NCI-H1048 (cell line): ENCODE results near the gene RAB11FIP4.
"Not testable (repeated sequence)": the region's sequence is repeated elsewhere in the genome, so short reads cannot be mapped to it uniquely, and the experiment has no call there.

Experiments used
- DNase-seq: peaks from one replicate; lab custom pipeline; 2025; lab: John Stamatoyannopoulos, UW

The RAB11FIP4 gene

DNA sequence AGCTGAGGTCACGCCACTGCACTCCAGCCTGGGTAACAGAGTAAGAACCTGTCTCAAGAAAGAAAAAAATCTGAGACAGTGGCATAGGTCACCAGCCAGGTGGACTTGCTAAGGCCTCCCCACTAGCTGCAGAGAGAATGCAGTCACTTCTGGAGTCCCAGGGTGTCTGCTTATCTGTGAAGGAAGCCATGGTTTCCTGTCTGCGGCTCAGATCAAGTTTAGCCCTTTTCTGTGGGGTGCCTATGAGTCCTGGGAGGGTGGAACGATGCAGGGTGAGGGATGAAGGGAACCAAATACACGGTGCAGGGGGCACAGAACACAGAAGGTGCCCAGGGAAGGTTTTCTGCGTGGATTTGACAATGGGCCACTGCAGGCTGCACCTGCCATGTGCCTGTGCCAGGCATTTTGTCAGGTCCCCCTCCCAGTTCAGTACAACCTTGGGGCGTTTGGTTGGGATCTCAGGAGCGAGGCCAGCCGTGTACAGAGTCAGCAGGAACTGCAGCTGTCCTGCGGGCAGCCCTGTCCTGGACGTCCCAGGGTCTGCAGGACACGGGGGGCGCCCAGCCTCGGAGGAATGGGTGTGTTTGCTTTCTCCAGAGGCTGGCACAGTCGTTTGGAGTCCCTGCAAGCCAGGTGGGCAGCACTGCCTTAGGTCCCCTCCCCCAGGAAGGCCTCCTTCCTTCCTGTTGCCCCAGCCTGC, 41.8 kb downstream of the RAB11FIP4 start:
- DNase-seq: no peak

DNA sequence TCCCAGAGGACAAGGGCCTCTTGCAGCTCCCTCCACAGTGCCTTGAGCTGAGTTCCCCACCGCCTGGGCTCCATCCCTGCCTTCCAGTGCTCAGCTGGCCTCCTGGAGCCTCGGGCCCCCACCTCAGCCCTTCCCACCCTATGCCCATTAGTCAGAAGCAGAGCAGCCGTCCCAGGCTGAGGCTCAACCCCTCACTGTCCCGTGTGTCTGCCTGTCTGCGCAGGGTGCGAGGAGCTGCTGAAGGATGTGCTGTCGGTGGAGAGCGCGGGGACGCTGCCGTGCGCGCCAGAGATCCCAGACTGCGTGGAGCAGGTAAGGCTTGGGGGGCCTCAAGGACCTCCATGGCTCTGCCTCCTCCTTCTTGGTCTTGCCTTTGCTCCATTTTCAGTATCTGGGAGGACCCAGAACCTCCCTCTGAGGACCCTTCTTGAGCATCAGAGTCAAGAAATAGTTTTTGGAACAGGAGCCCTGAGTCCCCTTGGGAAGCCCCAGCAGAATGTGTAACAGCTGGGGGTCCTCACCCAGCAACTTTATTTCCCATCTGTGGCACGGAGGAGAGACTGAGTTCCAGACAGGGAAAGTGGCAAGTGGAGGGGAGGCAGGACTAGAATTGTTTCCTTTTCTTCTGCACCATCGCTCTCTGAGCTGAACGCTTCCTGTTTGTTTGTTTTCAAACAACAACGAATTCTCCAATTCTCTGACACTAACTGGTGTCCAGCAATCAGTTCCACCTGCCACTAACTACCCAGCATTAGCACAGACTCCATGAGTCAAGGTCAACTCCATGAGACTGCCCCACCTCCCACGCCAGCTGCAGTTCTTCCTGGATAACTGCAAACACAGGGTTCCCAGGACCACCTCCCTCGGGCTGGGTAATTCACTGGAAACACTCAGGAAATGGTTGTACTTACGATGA, 42.6 kb downstream of the RAB11FIP4 start:
- DNase-seq: no peak

DNA sequence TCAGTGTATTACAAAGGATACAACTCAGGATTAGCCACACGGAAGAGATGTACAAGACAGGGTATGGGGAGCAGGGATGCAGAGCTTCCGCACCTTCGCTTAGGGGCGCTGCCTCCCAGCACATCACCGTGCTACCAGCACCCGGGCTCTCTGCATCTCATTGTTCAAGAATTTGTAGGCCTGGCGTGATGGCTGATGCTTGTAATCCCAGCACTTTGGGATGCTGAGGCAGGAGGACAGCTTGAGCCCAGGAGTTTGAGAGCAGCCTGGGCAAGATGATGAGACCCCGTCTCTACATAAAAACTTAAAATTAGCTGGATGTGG, 43.2 kb downstream of the RAB11FIP4 start:
- DNase-seq: no peak

- no peak for DNase-seq
Measured at GRCh38 chr17:31435581-31435980, 44.1 kb downstream of the RAB11FIP4 start.

- no peak for DNase-seq
Measured at GRCh38 chr17:31437720-31438400, 46.4 kb downstream of the RAB11FIP4 start.

GRCh38 chr17:31439716-31440115, 48.2 kb downstream of the RAB11FIP4 start:
- DNase-seq: no peak

DNA sequence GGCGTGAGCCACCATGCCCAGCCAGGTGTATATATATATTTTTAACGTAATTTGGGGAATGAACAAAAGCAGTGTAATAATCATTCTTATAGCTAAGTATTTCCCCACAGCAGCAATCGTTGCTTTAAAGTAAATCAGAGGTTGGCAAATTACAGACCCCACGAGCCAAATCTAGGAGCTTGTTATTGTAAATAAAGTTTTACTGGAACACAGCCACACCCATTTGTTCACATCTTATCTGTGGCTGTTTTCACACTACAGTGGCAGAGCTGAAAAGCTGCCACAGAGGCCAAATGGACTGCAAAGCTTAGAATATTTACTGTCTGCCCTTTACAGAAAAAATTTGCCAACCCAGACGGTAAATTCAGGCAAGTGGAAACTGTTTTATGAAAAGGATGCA, 50.8 kb downstream of the RAB11FIP4 start:
- no peak for DNase-seq

DNA sequence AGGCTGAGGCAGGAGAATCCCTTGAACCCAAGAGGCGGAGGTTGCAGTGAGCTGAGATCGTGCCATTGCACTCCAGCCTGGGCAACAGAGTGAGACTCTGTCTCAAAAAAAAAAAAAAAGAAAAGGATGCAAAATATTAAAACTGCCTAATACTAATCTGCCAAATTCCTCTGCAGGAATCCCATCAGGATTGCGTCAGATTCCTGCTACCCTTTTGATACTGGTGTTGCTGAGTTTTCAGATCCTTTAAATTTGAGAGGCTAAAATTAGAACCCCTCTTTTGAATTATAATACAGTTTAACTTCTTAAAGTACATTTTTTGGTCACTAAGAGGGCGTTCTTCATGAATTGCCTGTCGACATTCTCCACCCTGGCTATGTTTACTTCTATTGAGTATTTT, 51.4 kb downstream of the RAB11FIP4 start:
- DNase-seq: not testable (repeated sequence)

- no peak for DNase-seq
Measured at GRCh38 chr17:31443386-31443785, 51.9 kb downstream of the RAB11FIP4 start.

GRCh38 chr17:31444026-31444425, 52.6 kb downstream of the RAB11FIP4 start:
- no peak for DNase-seq

- DNase-seq: no peak
Measured at GRCh38 chr17:31446195-31446967, 54.9 kb downstream of the RAB11FIP4 start.

DNA sequence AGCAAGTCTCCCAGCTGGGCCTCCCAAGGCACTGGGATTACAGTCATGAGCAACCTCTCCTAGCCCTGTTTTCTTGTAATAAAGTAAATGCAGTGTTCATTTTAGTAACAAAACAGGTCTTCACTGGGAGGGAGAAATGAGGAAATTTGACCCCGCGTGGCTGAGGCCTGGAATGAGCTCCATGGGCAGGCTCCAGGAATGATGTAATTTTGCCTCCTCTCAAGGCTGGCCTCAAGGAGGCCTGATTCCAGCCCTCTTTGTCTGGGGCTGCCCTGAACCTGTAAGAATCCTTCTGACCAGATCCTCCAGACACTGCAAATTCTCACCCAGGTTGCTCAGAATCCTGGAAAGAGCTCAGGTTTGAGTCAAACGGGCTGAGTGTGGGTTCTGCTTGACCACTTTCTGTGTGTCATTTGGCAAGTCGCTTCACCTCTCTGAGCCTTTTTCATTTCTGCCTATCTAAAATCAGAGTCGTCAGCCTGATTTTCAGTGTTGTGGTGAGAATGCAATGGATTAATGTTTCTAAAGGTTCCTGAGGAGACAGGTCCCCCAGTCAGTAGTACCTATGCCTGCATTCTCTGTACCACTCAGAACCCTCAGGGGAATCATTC, 57.1 kb downstream of the RAB11FIP4 start:
- DNase-seq: no peak

- no peak for DNase-seq
Measured at GRCh38 chr17:31449111-31449510, 57.6 kb downstream of the RAB11FIP4 start.

DNA sequence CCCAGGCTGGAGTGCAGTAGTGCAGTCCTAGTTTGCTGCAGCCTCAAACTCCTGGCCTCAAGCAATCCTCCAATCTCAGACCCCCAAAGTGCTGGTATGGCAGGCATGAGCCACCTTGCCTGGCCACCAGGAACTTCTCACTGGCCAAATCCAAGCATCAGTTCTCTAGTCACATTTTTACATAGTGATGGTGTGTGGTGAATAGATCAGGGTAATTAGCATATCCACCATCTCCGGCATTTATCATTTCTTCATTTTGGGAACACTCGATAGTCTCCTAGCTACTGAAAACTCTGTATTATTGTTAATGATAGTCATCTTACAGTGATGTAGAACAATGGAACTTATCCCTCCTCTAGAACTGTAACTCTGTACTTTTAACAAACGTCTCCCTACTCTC, 58.3 kb downstream of the RAB11FIP4 start:
- DNase-seq: no peak

- DNase-seq: no peak
Measured at GRCh38 chr17:31452101-31452500, 60.6 kb downstream of the RAB11FIP4 start.

DNA sequence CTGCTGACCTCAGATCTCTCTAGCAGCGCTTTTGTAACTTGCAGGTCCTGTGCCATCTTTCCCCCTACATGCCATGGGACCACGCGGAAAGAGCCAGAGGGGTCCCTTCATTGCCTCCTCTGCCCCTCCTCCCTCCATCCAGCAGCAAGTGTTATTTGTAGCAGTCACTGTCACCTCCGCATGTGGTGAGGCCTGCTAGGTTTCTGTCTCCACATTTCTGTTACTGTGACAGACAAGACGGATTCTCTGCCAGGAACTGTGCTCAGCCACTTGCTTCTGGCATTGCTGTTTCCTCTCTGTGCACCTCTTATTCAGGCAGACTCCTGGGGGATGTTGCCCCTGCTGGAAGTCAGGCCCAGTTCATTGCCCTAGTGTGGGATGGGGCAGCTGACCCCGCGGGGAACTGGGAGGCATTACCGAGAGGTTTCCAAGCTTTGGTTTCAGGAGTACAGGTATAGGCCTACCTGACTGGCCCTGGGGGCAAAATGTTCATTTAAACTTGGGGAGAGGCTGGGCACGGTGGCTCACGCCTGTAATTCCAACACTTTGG, 61.2 kb downstream of the RAB11FIP4 start:
- DNase-seq: no peak

- no peak for DNase-seq
Measured at GRCh38 chr17:31453896-31454295, 62.4 kb downstream of the RAB11FIP4 start.

DNA sequence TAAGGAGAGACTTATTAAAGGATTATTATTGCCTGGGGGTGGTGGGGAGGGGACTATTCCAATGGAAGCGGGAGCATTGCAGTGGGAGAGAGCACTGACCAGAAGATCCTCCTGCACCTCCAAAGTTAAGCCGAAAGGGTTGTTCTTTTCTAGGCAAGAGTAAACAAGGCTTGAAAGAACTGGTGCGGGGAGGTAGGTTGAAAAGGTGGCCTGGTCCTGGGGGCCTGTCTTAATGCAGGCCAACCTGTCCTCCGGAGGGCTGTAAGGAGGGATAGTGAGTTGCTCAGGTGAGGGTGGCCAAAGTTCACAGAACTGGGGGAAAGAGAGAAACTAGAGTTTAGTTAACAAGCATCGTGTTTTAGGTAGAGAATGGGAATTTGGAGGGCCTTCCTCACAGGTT, 65.3 kb downstream of the RAB11FIP4 start:
- no peak for DNase-seq

- DNase-seq: no peak
Measured at GRCh38 chr17:31457391-31458234, 66.1 kb downstream of the RAB11FIP4 start.

DNA sequence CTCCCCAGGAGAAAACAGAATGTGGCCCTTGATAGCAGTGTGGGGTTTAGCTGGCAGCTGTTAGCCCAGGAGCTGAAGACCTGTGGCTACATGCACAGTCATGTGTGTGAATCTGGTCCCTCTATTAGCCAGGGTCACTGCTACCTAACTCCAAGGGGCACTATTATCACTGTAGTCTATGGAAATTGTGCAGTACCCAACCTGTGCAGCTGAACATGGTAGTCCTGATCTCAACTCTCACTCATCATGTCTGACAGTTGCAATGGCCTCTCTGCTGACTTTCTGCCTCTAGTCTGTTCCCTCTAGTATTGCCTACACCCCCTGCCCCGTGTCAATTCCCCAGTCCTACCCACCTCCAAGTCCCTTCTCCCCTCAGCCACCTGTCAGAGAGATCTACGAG, 67.4 kb downstream of the RAB11FIP4 start:
- DNase-seq: no peak
